Right hindlimb (tissue), 1 donor: ENCODE data around the gene LOXL1.

ENCODE experiments used
- DNase-seq: peaks from one replicate; pipeline ENCODE4 v3.0.0-alpha.2; 2018

The LOXL1 gene

GRCh38 chr15:73926219-73927002, at the start of gene LOXL1:
TSS of gene LOXL1 (plus strand) at chr15:73926462. CDS start at chr15:73926784, 322 bp downstream.
- DNase-seq: peak; percentile 88

GRCh38 chr15:73879426-73879825, 46.8 kb upstream of the LOXL1 start:
- DNase-seq: no peak

- no peak for DNase-seq
Observed at GRCh38 chr15:73881579-73882320, 44.5 kb upstream of the LOXL1 start.

- no peak for DNase-seq
Observed at GRCh38 chr15:73882761-73883419, 43.4 kb upstream of the LOXL1 start.

GRCh38 chr15:73884159-73884558, 42.1 kb upstream of the LOXL1 start:
- no peak for DNase-seq

- no peak for DNase-seq
Observed at GRCh38 chr15:73885954-73886700, 40.1 kb upstream of the LOXL1 start.

- DNase-seq: no peak
Observed at GRCh38 chr15:73886717-73887345, 39.4 kb upstream of the LOXL1 start.

GRCh38 chr15:73887481-73887880, 38.8 kb upstream of the LOXL1 start:
- no peak for DNase-seq

GRCh38 chr15:73888224-73889041, 37.8 kb upstream of the LOXL1 start:
- DNase-seq: no peak

- DNase-seq: no peak
Observed at GRCh38 chr15:73889053-73889761, 37.1 kb upstream of the LOXL1 start.

GRCh38 chr15:73889762-73890124, 36.5 kb upstream of the LOXL1 start:
- no peak for DNase-seq

- no peak for DNase-seq
Observed at GRCh38 chr15:73891328-73892315, 34.6 kb upstream of the LOXL1 start.

- DNase-seq: no peak
Observed at GRCh38 chr15:73892446-73893226, 33.6 kb upstream of the LOXL1 start.

- no peak for DNase-seq
Observed at GRCh38 chr15:73894133-73894814, 32.0 kb upstream of the LOXL1 start.

GRCh38 chr15:73897441-73898261, 28.6 kb upstream of the LOXL1 start:
- DNase-seq: no peak

GRCh38 chr15:73899197-73900094, 26.8 kb upstream of the LOXL1 start:
- peak; percentile 35 for DNase-seq
